Kidney (tissue), 14 donors: ENCODE results near the gene ENAH. TPM values are rescaled to one million over a fixed set of nuclear protein-coding genes. Genes with fewer than 3 reads are reported as not detected.

Experiments used
- DNase-seq, 5 donors: peaks; one replicate each; pipeline ENCODE4 v3.0.0-alpha.2; 2013 to 2020
- FAIRE-seq: peaks from 2 replicates; lab custom pipeline; 2012; peaks lifted over from hg19 to GRCh38; lab: Jason Lieb, UNC
- H3K27ac ChIP-seq, 2 donors: one replicate each; pipeline ENCODE4 v1.7.0; 2013; ENCODE audit warnings: low read depth in 2 of 2, low read length in 2 of 2, inconsistent platforms in 1 of 2
- H3K27me3 ChIP-seq: one replicate; pipeline ENCODE4 v1.7.1; 2013; ENCODE audit warnings: low read length, inconsistent platforms; ENCODE audit not compliant: control insufficient read depth, insufficient read depth
- H3K36me3 ChIP-seq, 3 donors: one replicate each; pipeline versions ENCODE4 v1.7.0 to v1.7.1; 2013; ENCODE audit warnings: low read length in 3 of 3, control low read depth in 1 of 3, inconsistent platforms in 1 of 3; ENCODE audit not compliant: insufficient read depth in 3 of 3, control insufficient read depth in 2 of 3
- H3K4me1 ChIP-seq, 3 donors: one replicate each; pipeline versions ENCODE4 v1.7.0 to v1.7.1; 2013; ENCODE audit warnings: low read length in 3 of 3, inconsistent platforms in 1 of 3, low read depth in 1 of 3; ENCODE audit not compliant: control insufficient read depth in 2 of 3, insufficient read depth in 2 of 3
- H3K4me3 ChIP-seq, 3 donors: one replicate each; pipeline versions ENCODE4 v1.7.0 to v1.8.1; 2013; ENCODE audit warnings: low read length in 3 of 3, control low read depth in 1 of 3, inconsistent platforms in 1 of 3
- H3K9ac ChIP-seq, 3 donors: one replicate each; pipeline versions ENCODE4 v1.7.0 to v1.7.1; 2013; ENCODE audit warnings: low read length in 3 of 3, control low read depth in 1 of 3, inconsistent platforms in 1 of 3
- H3K9me3 ChIP-seq, 3 donors: one replicate each; pipeline versions ENCODE4 v1.7.0 to v1.7.1; 2013; ENCODE audit warnings: low read length in 3 of 3, control low read depth in 1 of 3, inconsistent platforms in 1 of 3; ENCODE audit not compliant: control insufficient read depth in 2 of 3, insufficient read depth in 1 of 3
- intact Hi-C: fragments of 100-400 bp; cut with DNase I; formaldehyde crosslinking; loops from one replicate; pipeline ENCODE4 v1.11.1; 2022
- polyA plus RNA-seq: library from polyadenylated mRNA; stranded (reverse); fragments of 350-450 nt; fragmentation: Illumina TruSeq; extraction: RNeasy Lipid Tissue Mini Kit (QIAGEN cat#74804); gene quantifications from one replicate; pipeline ENCODE4 v1.2.3, GENCODE V29; 2014; ENCODE audit warnings: low read depth, low replicate concordance; ENCODE audit not compliant: insufficient read depth
- total RNA-seq: library from RNA; stranded (reverse); fragmentation: NEBNext Ultra II Directional; extraction: Animal tissue kit (Norgen Biotek cat#: 25700); gene quantifications from one replicate; pipeline ENCODE4 v1.2.1, GENCODE V29; 2021
- TF ChIP-seq, protein P1 (sequence below): IDR thresholded peaks from 3 replicates; pipeline ENCODE4 v1.5.1; 2012; ENCODE audit warnings: mild to moderate bottlenecking, moderate library complexity, borderline replicate concordance; ENCODE audit not compliant: insufficient read depth; ENCODE audit errors: extremely low read depth
- donor health status: control.
- donor health status: control.
- donor health status: control.
- donor health status: control.
- donor health status: control.
- donor health status: DM: yes; HTN: yes; CAD: no.
- donor health status: Normal renal cell carcinoma (clear cell type).

ENAH gene
- total and polyA plus RNA-seq, 2 donors from 2014 or later, result 6.2 to 42.3 TPM

DNA sequence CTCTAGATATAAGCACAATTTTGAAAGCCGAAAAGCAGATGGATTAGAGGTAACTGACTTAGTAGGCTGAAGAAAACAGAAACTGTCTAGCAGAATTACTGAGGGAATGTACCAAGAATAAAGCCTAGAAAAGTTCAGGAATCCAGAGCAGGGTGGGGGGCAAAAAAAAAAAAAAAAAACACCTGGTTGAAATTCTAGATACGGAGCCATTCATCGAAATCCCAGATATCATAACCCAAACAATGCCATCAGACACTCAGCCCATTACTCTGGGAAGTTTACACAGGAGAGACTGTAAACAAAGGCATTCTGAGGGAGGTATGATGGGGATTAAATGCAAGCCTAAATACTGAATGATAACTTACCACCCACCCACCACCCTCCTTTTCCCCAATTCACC is 45.6 kb downstream of the ENAH start:
- Histone ChIP-seq H3K27me3 (no peaks in the 10 kb centered on the region), H3K4me1 (peaks cover 0 to 9% (median 0%) of the 10 kb centered on the region in 3 donors), H3K36me3 (no peaks in the 10 kb centered on the region), H3K9me3 (no peaks in the 10 kb centered on the region), H3K4me3 (no peak overlapping the region), H3K9ac (no peak overlapping the region), H3K27ac (no peak overlapping the region)
- TF ChIP-seq, protein P1, sequence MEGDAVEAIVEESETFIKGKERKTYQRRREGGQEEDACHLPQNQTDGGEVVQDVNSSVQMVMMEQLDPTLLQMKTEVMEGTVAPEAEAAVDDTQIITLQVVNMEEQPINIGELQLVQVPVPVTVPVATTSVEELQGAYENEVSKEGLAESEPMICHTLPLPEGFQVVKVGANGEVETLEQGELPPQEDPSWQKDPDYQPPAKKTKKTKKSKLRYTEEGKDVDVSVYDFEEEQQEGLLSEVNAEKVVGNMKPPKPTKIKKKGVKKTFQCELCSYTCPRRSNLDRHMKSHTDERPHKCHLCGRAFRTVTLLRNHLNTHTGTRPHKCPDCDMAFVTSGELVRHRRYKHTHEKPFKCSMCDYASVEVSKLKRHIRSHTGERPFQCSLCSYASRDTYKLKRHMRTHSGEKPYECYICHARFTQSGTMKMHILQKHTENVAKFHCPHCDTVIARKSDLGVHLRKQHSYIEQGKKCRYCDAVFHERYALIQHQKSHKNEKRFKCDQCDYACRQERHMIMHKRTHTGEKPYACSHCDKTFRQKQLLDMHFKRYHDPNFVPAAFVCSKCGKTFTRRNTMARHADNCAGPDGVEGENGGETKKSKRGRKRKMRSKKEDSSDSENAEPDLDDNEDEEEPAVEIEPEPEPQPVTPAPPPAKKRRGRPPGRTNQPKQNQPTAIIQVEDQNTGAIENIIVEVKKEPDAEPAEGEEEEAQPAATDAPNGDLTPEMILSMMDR, result no peak
- FAIRE-seq, result no peak
- intact Hi-C loops, result no loop called here
- no peak for DNase-seq

DNA sequence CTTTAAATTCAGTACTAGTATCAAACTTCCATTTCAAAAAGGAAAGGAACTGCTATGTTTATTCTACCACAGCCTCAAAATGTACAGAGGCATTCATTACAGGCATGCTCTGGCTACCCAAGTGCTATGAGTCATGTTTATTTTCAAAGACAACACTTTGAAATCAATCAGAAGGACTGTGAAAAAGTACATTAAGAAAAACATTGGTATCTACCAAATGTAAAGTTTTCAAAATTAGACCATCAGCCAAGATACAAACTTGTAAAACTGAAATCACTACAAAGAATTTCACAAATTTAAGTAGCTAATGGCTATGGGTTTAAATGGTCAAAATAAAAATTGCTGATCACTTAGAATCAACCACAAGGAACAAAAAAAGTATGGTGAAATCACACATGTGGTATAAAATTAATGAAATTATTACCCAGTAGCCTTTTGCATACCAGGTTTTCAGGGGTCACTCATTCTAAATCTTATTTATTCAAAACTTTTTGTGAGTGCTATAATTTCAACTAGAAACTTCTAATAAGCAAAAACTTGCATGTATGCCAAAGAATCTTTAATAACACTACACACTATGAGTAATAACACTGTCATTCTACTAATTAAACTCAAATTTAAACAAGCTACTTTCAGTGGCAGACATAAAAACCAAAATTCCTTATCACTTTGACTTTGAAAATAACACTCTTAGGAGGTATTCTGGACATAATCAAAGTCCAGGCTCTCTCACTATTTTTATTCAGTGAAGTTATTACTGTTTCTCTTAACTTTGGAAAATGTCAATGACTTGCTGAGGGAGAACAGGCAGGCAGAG is 49.2 kb downstream of the ENAH start:
- Histone ChIP-seq H3K9ac (no peak overlapping the region), H3K4me1 (peaks cover 0 to 9% (median 0%) of the 10 kb centered on the region in 3 donors), H3K27ac (no peak overlapping the region), H3K36me3 (no peaks in the 10 kb centered on the region), H3K9me3 (no peaks in the 10 kb centered on the region), H3K27me3 (no peaks in the 10 kb centered on the region), H3K4me3 (no peak overlapping the region)
- TF ChIP-seq, protein P1, result no peak
- intact Hi-C loops, result no loop called here
- FAIRE-seq (no peak), DNase-seq (no peak)

DNA sequence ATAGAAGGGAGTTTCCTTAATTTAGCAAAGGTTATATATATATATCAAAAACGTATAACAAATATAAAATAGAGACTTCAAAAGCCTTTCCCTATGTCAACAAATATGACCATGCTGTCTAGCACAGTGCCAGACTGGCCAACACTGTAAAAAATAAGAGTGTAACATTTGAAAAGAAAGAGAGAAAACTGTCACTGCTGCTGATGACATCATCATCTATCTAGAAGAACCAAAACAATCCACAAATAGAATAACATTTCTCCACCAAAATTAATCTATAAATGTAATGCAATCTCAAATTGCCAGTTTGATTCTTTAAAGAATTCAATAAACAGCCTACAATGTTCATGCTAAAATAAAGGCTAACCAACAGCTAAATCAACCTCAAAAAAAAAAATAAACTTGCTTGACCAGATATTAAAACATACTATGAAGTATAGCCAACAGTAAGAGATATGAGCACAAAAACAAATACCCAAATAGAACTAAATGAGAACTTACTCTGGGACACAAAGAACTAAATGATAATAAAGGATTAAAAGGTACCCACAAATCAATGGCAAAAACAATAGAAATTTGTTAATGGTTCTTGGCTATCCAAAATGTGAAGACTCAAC is 50.2 kb downstream of the ENAH start:
- Histone ChIP-seq H3K9me3 (no peaks in the 10 kb centered on the region), H3K9ac (no peak overlapping the region), H3K27ac (no peak overlapping the region), H3K4me1 (peaks cover 0 to 9% (median 0%) of the 10 kb centered on the region in 3 donors), H3K27me3 (no peaks in the 10 kb centered on the region), H3K36me3 (no peaks in the 10 kb centered on the region), H3K4me3 (no peak overlapping the region)
- no peak for DNase-seq
- intact Hi-C loops, result no loop called here
- TF ChIP-seq, protein P1, result no peak
- FAIRE-seq, result no peak
